Keratinocyte (primary cell): ENCODE measurements around the gene ERG28. TPM values are rescaled to one million over a fixed set of nuclear protein-coding genes. Genes with fewer than 3 reads are reported as not detected.
"Not testable (repeated sequence)": the region's sequence is repeated elsewhere in the genome, so short reads cannot be mapped to it uniquely, and the experiment has no call there.

Source experiments
- DNase-seq: peaks from one replicate; pipeline ENCODE4 v3.0.0-alpha.2; 2011; ENCODE audit warnings: low read depth, missing footprints, low spot score
- FAIRE-seq: peaks from 2 replicates; lab custom pipeline; 2011; peaks lifted over from hg19 to GRCh38; lab: Jason Lieb, UNC
- H2AFZ ChIP-seq: 2 replicates; pipeline ENCODE4 v1.6.0; 2012; ENCODE audit warnings: low read length, control low read depth, inconsistent platforms; ENCODE audit not compliant: control insufficient read depth
- H3K27ac ChIP-seq: 2 replicates; pipeline ENCODE4 v1.5.1; 2011; ENCODE audit warnings: low read length; ENCODE audit not compliant: control insufficient read depth, insufficient read depth
- H3K27me3 ChIP-seq: 3 replicates; pipeline ENCODE4 v1.6.0; 2011; ENCODE audit warnings: low read length; ENCODE audit not compliant: control insufficient read depth, insufficient read depth; ENCODE audit errors: extremely low read depth
- H3K36me3 ChIP-seq, 2 experiments: 2 replicates in 1 of 2; 3 replicates in 1 of 2; pipeline ENCODE4 v1.5.1; 2011; ENCODE audit warnings: low read length in 2 of 2, mild to moderate bottlenecking in 1 of 2; ENCODE audit not compliant: control insufficient read depth in 2 of 2, insufficient read depth in 2 of 2; ENCODE audit errors: extremely low read depth in 1 of 2
- H3K4me1 ChIP-seq: 3 replicates; pipeline ENCODE4 v1.5.1; 2011; ENCODE audit warnings: low read length; ENCODE audit not compliant: control insufficient read depth, insufficient read depth; ENCODE audit errors: extremely low read depth
- H3K4me2 ChIP-seq: 3 replicates; pipeline ENCODE4 v1.6.0; 2011; ENCODE audit warnings: low read depth, low read length; ENCODE audit not compliant: control insufficient read depth, insufficient read depth; ENCODE audit errors: extremely low read depth
- H3K4me3 ChIP-seq, 3 experiments: fragments of 200-600 bp in 1 of 3; sonication (generic) in 1 of 3; 2 replicates in 2 of 3; 3 replicates in 1 of 3; pipeline ENCODE4 v1.5.1; 2011 to 2016; ENCODE audit warnings: low read length in 3 of 3, mild to moderate bottlenecking in 3 of 3, control low read depth in 2 of 3, inconsistent platforms in 1 of 3, low read depth in 1 of 3, mixed read lengths in 1 of 3, mixed run types in 1 of 3, moderate library complexity in 1 of 3; ENCODE audit not compliant: control insufficient read depth in 2 of 3, insufficient read depth in 2 of 3; ENCODE audit errors: extremely low read depth in 1 of 3
- H3K79me2 ChIP-seq: 2 replicates; pipeline ENCODE4 v1.6.0; 2012; ENCODE audit warnings: low read length; ENCODE audit not compliant: control insufficient read depth, insufficient read depth
- H3K9ac ChIP-seq: 3 replicates; pipeline ENCODE4 v1.6.0; 2011; ENCODE audit warnings: low read length; ENCODE audit not compliant: control insufficient read depth, insufficient read depth; ENCODE audit errors: extremely low read depth
- H3K9me1 ChIP-seq: 3 replicates; pipeline ENCODE4 v1.6.0; 2011; ENCODE audit warnings: low read length; ENCODE audit not compliant: control insufficient read depth, insufficient read depth; ENCODE audit errors: extremely low read depth
- H3K9me3 ChIP-seq: 2 replicates; pipeline ENCODE4 v1.5.1; 2012; ENCODE audit warnings: low read depth, low read length; ENCODE audit not compliant: control insufficient read depth
- H4K20me1 ChIP-seq: 3 replicates; pipeline ENCODE4 v1.6.0; 2011; ENCODE audit warnings: low read length; ENCODE audit not compliant: control insufficient read depth, insufficient read depth; ENCODE audit errors: extremely low read depth
- dilution Hi-C: fragments of 300-500 bp; cut with MboI; formaldehyde crosslinking; loops from one replicate; pipeline ENCODE4 v1.7.0; 2020; ENCODE audit warnings: low sequenced_read_pairs; ENCODE audit not compliant: extremely low pct_ligation_motif_present
- polyA plus RNA-seq, 5 experiments: library from polyadenylated mRNA; depleted of rRNA in 3 of 5; stranded (reverse) in 3 of 5; stranded (forward) in 1 of 5; unstranded in 1 of 5; fragments of >200 nt; gene quantifications; 1 replicate in 1 of 5; 2 replicates in 3 of 5; 3 replicates in 1 of 5; pipeline versions ENCODE4 v1.2.1 to v1.2.3, GENCODE V29; 2011 to 2012; ENCODE audit warnings: missing spikeins in 2 of 5, low read depth in 1 of 5, low replicate concordance in 1 of 5
- small RNA-seq, 3 experiments: library from RNA; depleted of rRNA; stranded (forward); fragments of <200 nt; gene quantifications; one replicate each; pipeline ENCODE3, GENCODE V24; 2012; ENCODE audit warnings: low read depth in 3 of 3, low replicate concordance in 1 of 3; ENCODE audit not compliant: insufficient read length in 3 of 3

The ERG28 gene
- polyA plus RNA-seq, 1 donor (not counting 4 experiments of a cell fraction or from before 2014, with no cell fraction given): 59.8 TPM

- dilution Hi-C loops, H3K79me2 ChIP-seq, H3K27ac ChIP-seq, H3K4me2 ChIP-seq, H3K9me3 ChIP-seq, H3K27me3 ChIP-seq, H2AFZ ChIP-seq, H3K36me3 ChIP-seq, FAIRE-seq, H3K9me1 ChIP-seq, H3K4me1 ChIP-seq, DNase-seq, H4K20me1 ChIP-seq, H3K9ac ChIP-seq, H3K4me3 ChIP-seq: not testable (repeated sequence)
Measured at GRCh38 chr14:75600100-75600499, 60.6 kb downstream of the ERG28 start.

Small RNAs within 50 kb of the gene (small RNA-seq; reads per million reads assigned to genes)
- gene RNA5SP387: 0.07 to 0.67 (median 0.25) reads per million in 3 experiments

Other genes starting within 250 kb of the ERG28 start
- gene JDP2, start 232.9 kb downstream of the ERG28 start, polyA plus RNA-seq: 9.5 to 16.1 TPM (median 13.5 TPM) in 3 replicates
- not detected in 3 replicates for gene BATF, start 138.4 kb downstream of the ERG28 start, polyA plus RNA-seq
- 0.22 to 0.45 TPM (median 0.40 TPM) in 3 replicates for gene FLVCR2, start 82.3 kb downstream of the ERG28 start, polyA plus RNA-seq
- gene TTLL5, start 370 bp upstream of the ERG28 start, polyA plus RNA-seq: 14.0 to 20.7 TPM (median 16.7 TPM) in 3 replicates